MM.1S (cell line): Measurements from ENCODE around the gene KCNK4.

ENCODE experiments used
- CTCF ChIP-seq: fragments of 300-600 bp; sonication (generic); IDR thresholded peaks from 2 replicates; pipeline ENCODE4 v1.5.1; 2016; ENCODE audit warnings: antibody characterized with exemption, low read length, mixed read lengths
- EZH2 ChIP-seq: fragments of 300-600 bp; sonication (generic); optimal IDR thresholded peaks from 2 replicates; pipeline ENCODE3; 2017; ENCODE audit warnings: low read depth, mild to moderate bottlenecking, antibody characterized with exemption, low read length, mixed read lengths
- EZH2phosphoT487 ChIP-seq: fragments of 300-600 bp; sonication (generic); IDR thresholded peaks from 2 replicates; pipeline ENCODE4 v1.6.1; 2018; ENCODE audit warnings: antibody characterized with exemption, low read length

GRCh38 chr11:64264371-64264852 is 26.7 kb upstream of the KCNK4 start:
- TF ChIP-seq CTCF (no peak), EZH2 (no peak), EZH2phosphoT487 (no peak)
